ENCODE results near the gene RB1. TPM values are rescaled to one million over a fixed set of nuclear protein-coding genes. Genes with fewer than 3 reads are reported as not detected.
A peak's percentile ranks its signal among the peaks of the same experiment; 100 is the strongest.

RB1 gene
- total and polyA plus RNA-seq, 11 donors: 8.5 to 52.1 (median 26.7) TPM

DNA sequence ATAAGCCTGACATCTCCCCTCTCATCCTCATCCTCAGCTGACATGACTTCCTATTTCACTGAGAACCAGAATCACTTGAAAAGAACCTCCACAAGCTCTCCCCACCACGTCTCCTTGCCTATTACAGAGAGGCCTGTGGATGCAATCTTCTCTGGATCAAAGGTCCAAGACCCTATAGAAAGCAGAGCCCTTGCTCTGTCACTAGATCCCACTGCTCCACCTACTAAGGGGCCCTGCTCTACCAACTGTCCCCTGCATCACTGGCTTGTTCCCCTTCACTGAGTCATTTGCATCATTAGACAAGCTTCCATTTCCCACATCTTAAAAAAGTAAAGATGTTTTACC is 188.5 kb downstream of the RB1 start:
- Histone ChIP-seq H3K27ac (peak overlapping the region; percentile 55 to 93 (median 76)), H3K9me3 (peaks cover 0 to 10% (median 0%) of the 10 kb centered on the region in 12 donors), H3K27me3 (no peaks in the 10 kb centered on the region), H3K4me1 (peaks cover 0 to 82% (median 24%) of the 10 kb centered on the region in 12 donors), H3K4me3 (peak overlapping the region in 10 of 12 donors; percentile 21 to 55 (median 43)), H3K36me3 (peaks cover 0 to 38% (median 16%) of the 10 kb centered on the region in 9 donors)
- peak; percentile 42 to 61 (median 53) for ATAC-seq
- TF ChIP-seq, protein P1, sequence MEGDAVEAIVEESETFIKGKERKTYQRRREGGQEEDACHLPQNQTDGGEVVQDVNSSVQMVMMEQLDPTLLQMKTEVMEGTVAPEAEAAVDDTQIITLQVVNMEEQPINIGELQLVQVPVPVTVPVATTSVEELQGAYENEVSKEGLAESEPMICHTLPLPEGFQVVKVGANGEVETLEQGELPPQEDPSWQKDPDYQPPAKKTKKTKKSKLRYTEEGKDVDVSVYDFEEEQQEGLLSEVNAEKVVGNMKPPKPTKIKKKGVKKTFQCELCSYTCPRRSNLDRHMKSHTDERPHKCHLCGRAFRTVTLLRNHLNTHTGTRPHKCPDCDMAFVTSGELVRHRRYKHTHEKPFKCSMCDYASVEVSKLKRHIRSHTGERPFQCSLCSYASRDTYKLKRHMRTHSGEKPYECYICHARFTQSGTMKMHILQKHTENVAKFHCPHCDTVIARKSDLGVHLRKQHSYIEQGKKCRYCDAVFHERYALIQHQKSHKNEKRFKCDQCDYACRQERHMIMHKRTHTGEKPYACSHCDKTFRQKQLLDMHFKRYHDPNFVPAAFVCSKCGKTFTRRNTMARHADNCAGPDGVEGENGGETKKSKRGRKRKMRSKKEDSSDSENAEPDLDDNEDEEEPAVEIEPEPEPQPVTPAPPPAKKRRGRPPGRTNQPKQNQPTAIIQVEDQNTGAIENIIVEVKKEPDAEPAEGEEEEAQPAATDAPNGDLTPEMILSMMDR (IDR thresholded peaks at IDR 0.05): no peak
- TF ChIP-seq POLR2A (IDR thresholded peaks at IDR 0.05): no peak
- intact Hi-C loops (cut with DNase I): loop anchor here in 5 of 10 donors (5.0 to 10.0 kb wide), 5 partner anchors 40 to 87 kb away; partner anchors contain the start of genes LPAR6 (in 1 of the 5) and RCBTB2 (in 1 of the 5)
- DNase-seq: no peak
- 52 to 63% (median 55%) methylated on average over 1 of the region's 1 CpG for WGBS, 4 donors

DNA sequence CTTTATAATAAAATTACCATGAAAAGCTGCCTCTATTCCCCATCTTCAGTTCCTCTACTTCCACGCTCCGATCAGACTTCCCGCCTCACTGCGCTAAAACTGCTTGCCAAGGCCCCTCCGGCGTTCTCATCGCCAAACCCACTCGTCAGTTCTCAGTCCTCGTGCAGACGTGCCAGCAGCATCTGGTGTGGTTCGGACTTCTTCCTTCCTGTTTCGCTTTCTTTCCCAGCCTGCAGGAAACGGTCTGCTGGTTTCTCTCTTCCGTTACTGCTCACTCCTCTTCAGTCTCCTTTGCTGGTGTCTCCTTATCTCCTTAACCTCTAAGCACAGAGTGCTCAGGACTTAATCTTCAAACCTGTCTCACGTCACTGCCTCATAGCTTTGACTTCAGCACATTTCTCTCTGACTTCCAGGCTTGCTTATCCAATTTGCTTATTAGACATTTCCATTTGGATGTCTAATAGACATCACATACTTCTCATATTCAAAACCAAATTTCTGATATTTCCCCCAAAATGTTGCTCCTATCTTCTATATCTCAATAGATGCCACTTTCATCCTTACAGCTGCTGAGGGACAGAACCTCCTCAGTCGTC is 189.0 kb downstream of the RB1 start:
- intact Hi-C loops (cut with DNase I): loop anchor here in 5 of 10 donors (5.0 to 10.0 kb wide), 5 partner anchors 40 to 88 kb away; partner anchors contain the start of genes LPAR6 (in 1 of the 5) and RCBTB2 (in 1 of the 5)
- peak overlapping the region in 10 of 12 donors; percentile 21 to 55 (median 43) for H3K4me3 ChIP-seq

DNA sequence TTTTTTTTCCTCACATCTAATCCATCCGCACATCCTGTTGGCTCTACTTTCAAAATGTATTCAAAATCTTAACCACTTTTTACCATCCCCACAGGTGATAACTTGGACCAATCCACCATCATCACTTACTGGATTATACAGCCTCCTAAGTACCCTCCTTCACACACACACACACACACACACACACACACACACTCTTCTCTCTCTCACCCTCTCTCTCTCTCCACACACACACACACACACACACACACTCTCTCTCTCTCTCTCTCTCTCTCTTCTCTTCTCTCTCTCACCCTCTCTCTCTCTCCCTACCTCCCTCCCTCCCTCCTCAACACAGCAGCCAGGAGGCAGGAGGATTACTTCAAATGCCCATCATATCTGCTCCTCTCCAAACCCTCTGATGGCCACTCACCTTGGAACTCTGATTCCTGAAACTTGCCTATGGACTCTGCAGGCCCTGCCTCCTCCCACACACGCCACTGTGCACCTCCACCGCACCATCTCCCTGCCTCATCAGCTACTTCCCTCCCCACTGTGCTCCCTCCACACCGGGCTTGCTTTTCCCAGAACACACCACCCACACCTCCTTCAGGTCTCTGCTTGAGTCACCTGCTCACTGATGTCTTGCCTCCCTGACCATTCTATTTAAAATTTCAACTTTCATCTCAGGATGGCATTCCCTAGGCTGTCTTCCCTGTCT is 189.7 kb downstream of the RB1 start:
- ATAC-seq: peak in 3 of 4 donors; percentile 10 to 14 (median 10)
- intact Hi-C loops (cut with DNase I): loop anchor here in 5 of 10 donors (5.0 to 10.0 kb wide), 5 partner anchors 39 to 88 kb away; partner anchors contain the start of genes LPAR6 (in 1 of the 5) and RCBTB2 (in 1 of the 5)
- peaks cover 0 to 80% (median 24%) of the 10 kb centered on the region in 12 donors for H3K4me1 ChIP-seq
- H3K9me3 ChIP-seq: peaks cover 0 to 2% (median 0%) of the 10 kb centered on the region in 12 donors
- peaks cover 0 to 41% (median 14%) of the 10 kb centered on the region in 9 donors for H3K36me3 ChIP-seq
- peak in 1 of 5 donors; percentile 26 for DNase-seq
- 48 to 69% (median 57%) methylated on average over 4 of the region's 4 CpGs for WGBS, 4 donors
- TF ChIP-seq, protein P1 (IDR thresholded peaks at IDR 0.05): no peak
- no peak for TF ChIP-seq POLR2A (IDR thresholded peaks at IDR 0.05)
- H3K27ac ChIP-seq: peak overlapping the region in 11 of 12 donors; percentile 55 to 93 (median 76)
- H3K4me3 ChIP-seq: peak overlapping the region in 8 of 12 donors; percentile 21 to 55 (median 46)
- H3K27me3 ChIP-seq: no peaks in the 10 kb centered on the region

More for the DNA sequence above, 189.0 kb downstream of the RB1 start:
- 24 to 40% (median 34%) methylated on average over 16 of the region's 16 CpGs for WGBS, 4 donors
- TF ChIP-seq POLR2A (IDR thresholded peaks at IDR 0.05): no peak
- TF ChIP-seq, protein P1 (IDR thresholded peaks at IDR 0.05): no peak
- peak overlapping the region; percentile 55 to 93 (median 76) for H3K27ac ChIP-seq
- H3K36me3 ChIP-seq: peaks cover 0 to 41% (median 16%) of the 10 kb centered on the region in 9 donors
- peaks cover 0 to 80% (median 24%) of the 10 kb centered on the region in 12 donors for H3K4me1 ChIP-seq
- peak; percentile 89 to 95 (median 92) for ATAC-seq
- no peaks in the 10 kb centered on the region for H3K27me3 ChIP-seq
- H3K9me3 ChIP-seq: peaks cover 0 to 9% (median 0%) of the 10 kb centered on the region in 12 donors
- DNase-seq: peak; percentile 86 to 90 (median 88)
